SK-N-DZ (cell line): Measurements from ENCODE around the gene CEP250.
"Not testable (repeated sequence)": the region's sequence is repeated elsewhere in the genome, so short reads cannot be mapped to it uniquely, and the experiment has no call there.

Source experiments
- DNase-seq: peaks from one replicate; pipeline ENCODE4 v3.0.0-alpha.2; 2015; ENCODE audit warnings: low spot score

CEP250 gene

GRCh38 chr20:35451295-35451694 lies 4.1 kb upstream of the CEP250 start:
- no peak for DNase-seq

- DNase-seq = no peak
Observed at GRCh38 chr20:35453647-35454046, 1.8 kb upstream of the CEP250 start.

- not testable (repeated sequence) for DNase-seq
Observed at GRCh38 chr20:35456700-35457099, 1.3 kb downstream of the CEP250 start.

- DNase-seq = not testable (repeated sequence)
Observed at GRCh38 chr20:35457539-35457938, 2.1 kb downstream of the CEP250 start.

GRCh38 chr20:35458388-35458787 lies 3.0 kb downstream of the CEP250 start:
- DNase-seq = peak; percentile 67

- DNase-seq = no peak
Observed at GRCh38 chr20:35461620-35462019, 6.2 kb downstream of the CEP250 start.

GRCh38 chr20:35462351-35462750 lies 7.0 kb downstream of the CEP250 start:
- peak; percentile 50 for DNase-seq

- DNase-seq = peak; percentile 83
Observed at GRCh38 chr20:35463455-35464300, 8.3 kb downstream of the CEP250 start.

- DNase-seq = no peak
Observed at GRCh38 chr20:35465976-35466375, 10.6 kb downstream of the CEP250 start.

- DNase-seq = no peak
Observed at GRCh38 chr20:35466856-35467255, 11.5 kb downstream of the CEP250 start.

- DNase-seq = no peak
Observed at GRCh38 chr20:35467339-35468224, 12.2 kb downstream of the CEP250 start.

- no peak for DNase-seq
Observed at GRCh38 chr20:35468671-35469334, 13.4 kb downstream of the CEP250 start.

- no peak for DNase-seq
Observed at GRCh38 chr20:35472209-35472608, 16.8 kb downstream of the CEP250 start.

GRCh38 chr20:35473684-35474083 lies 18.3 kb downstream of the CEP250 start:
- DNase-seq = no peak

GRCh38 chr20:35474303-35474871 lies 19.0 kb downstream of the CEP250 start:
- no peak for DNase-seq

GRCh38 chr20:35476288-35476687 lies 20.9 kb downstream of the CEP250 start:
- DNase-seq = no peak

- no peak for DNase-seq
Observed at GRCh38 chr20:35478804-35479472, 23.5 kb downstream of the CEP250 start.

- no peak for DNase-seq
Observed at GRCh38 chr20:35479798-35480197, 24.4 kb downstream of the CEP250 start.

- no peak for DNase-seq
Observed at GRCh38 chr20:35487479-35487878, 32.1 kb downstream of the CEP250 start.

- DNase-seq = no peak
Observed at GRCh38 chr20:35489717-35490116, 34.3 kb downstream of the CEP250 start.

GRCh38 chr20:35490736-35491181 lies 35.4 kb downstream of the CEP250 start:
- DNase-seq = no peak
